Nephron progenitor cell (in vitro differentiated cells): ENCODE results near the gene DNAH12.

Experiments used
- DNase-seq: peaks from one replicate; pipeline ENCODE4 v3.0.0; 2021
- H3K27ac Mint-ChIP-seq: 2 replicates; pipeline ENCODE4 v1.8.0; 2021; ENCODE audit warnings: mild to moderate bottlenecking, moderate library complexity, mixed read lengths
- H3K27me3 Mint-ChIP-seq: 2 replicates; pipeline ENCODE4 v1.8.0; 2021; ENCODE audit warnings: mild to moderate bottlenecking, low read depth, mixed read lengths; ENCODE audit not compliant: poor library complexity
- H3K36me3 Mint-ChIP-seq: 2 replicates; pipeline ENCODE4 v1.8.0; 2021; ENCODE audit warnings: low read depth, mixed read lengths
- H3K4me1 Mint-ChIP-seq: 2 replicates; pipeline ENCODE4 v1.8.0; 2021; ENCODE audit warnings: mixed read lengths
- H3K4me3 Mint-ChIP-seq: 2 replicates; pipeline ENCODE4 v1.8.0; 2021; ENCODE audit warnings: mild to moderate bottlenecking, moderate library complexity, mixed read lengths
- H3K9me3 Mint-ChIP-seq: 2 replicates; pipeline ENCODE4 v1.8.0; 2021; ENCODE audit warnings: mild to moderate bottlenecking, moderate library complexity, mixed read lengths
- CTCF ChIP-seq: fragments of 200-600 bp; sonication (generic); IDR thresholded peaks from 2 replicates; pipeline ENCODE4 v1.5.0; 2021; ENCODE audit warnings: antibody characterized with exemption

DNAH12 gene

GRCh38 chr3:57544181-57545125 lies at the start of gene DNAH12:
Gene DNAH12, minus strand, starts transcription at chr3:57544344. Its CDS starts 1,474 bp downstream, at chr3:57542870.
- peak; percentile 91 for DNase-seq
- peak within 1 kb of the TSS; percentile 73 for H3K4me3 Mint-ChIP-seq
- no peak for TF ChIP-seq CTCF

GRCh38 chr3:57592306-57592705 lies 48.2 kb upstream of the DNAH12 start:
- DNase-seq = no peak
- Mint-ChIP-seq H3K36me3 (peaks cover 52% of the 10 kb centered on the region), H3K9me3 (no peaks in the 10 kb centered on the region), H3K27me3 (no peaks in the 10 kb centered on the region), H3K27ac (no peak overlapping the region), H3K4me3 (no peak overlapping the region), H3K4me1 (peaks cover 27% of the 10 kb centered on the region)
- no peak for TF ChIP-seq CTCF

More at GRCh38 chr3:57544181-57545125, at the start of gene DNAH12:
- H3K36me3 Mint-ChIP-seq = no peaks in the 10 kb centered on the region
- H3K4me1 Mint-ChIP-seq = peaks cover 36% of the 10 kb centered on the region
- peaks cover 16% of the 10 kb centered on the region for H3K27me3 Mint-ChIP-seq
- H3K9me3 Mint-ChIP-seq = no peaks in the 10 kb centered on the region
- H3K27ac Mint-ChIP-seq = peak within 1 kb of the TSS; percentile 96

- no peak for DNase-seq
- no peak overlapping the region for H3K27ac Mint-ChIP-seq
Measured at GRCh38 chr3:57587905-57588304, 43.8 kb upstream of the DNAH12 start.

GRCh38 chr3:57586778-57587177 lies 42.6 kb upstream of the DNAH12 start:
- no peaks in the 10 kb centered on the region for H3K4me1 Mint-ChIP-seq
- peak overlapping the region; percentile 65 for H3K27ac Mint-ChIP-seq
- peaks cover 44% of the 10 kb centered on the region for H3K36me3 Mint-ChIP-seq
- H3K27me3 Mint-ChIP-seq = no peaks in the 10 kb centered on the region
- no peak for DNase-seq
- TF ChIP-seq CTCF = no peak
- no peaks in the 10 kb centered on the region for H3K9me3 Mint-ChIP-seq
- H3K4me3 Mint-ChIP-seq = no peak overlapping the region

More at GRCh38 chr3:57587905-57588304, 43.8 kb upstream of the DNAH12 start:
- H3K4me3 Mint-ChIP-seq = no peak overlapping the region
- peaks cover 52% of the 10 kb centered on the region for H3K36me3 Mint-ChIP-seq
- peaks cover under 1% of the 10 kb centered on the region for H3K4me1 Mint-ChIP-seq
- no peaks in the 10 kb centered on the region for H3K9me3 Mint-ChIP-seq
- TF ChIP-seq CTCF = no peak
- no peaks in the 10 kb centered on the region for H3K27me3 Mint-ChIP-seq

GRCh38 chr3:57583544-57583943 lies 39.4 kb upstream of the DNAH12 start:
- no peak for TF ChIP-seq CTCF
- H3K9me3 Mint-ChIP-seq = no peaks in the 10 kb centered on the region
- no peaks in the 10 kb centered on the region for H3K27me3 Mint-ChIP-seq
- DNase-seq = no peak
- H3K27ac Mint-ChIP-seq = peak overlapping the region; percentile 88
- peaks cover 51% of the 10 kb centered on the region for H3K36me3 Mint-ChIP-seq
- no peaks in the 10 kb centered on the region for H3K4me1 Mint-ChIP-seq
- H3K4me3 Mint-ChIP-seq = no peak overlapping the region
